HepG2 (cell line): ENCODE results near the gene LARP4. TPM values are rescaled to one million over a fixed set of nuclear protein-coding genes. Genes with fewer than 3 reads are reported as not detected.

Experiments
- ADNP ChIP-seq: sonication (generic); formaldehyde crosslinking; IDR thresholded peaks from 2 replicates; pipeline ENCODE4 v1.4.0; 2020; ENCODE audit warnings: missing genetic modification reagents
- ELF3 ChIP-seq: IDR thresholded peaks from 2 replicates; pipeline ENCODE4 v1.6.1; 2016; ENCODE audit warnings: missing genetic modification reagents, missing compliant biosample characterization
- IRX3 ChIP-seq: sonication (generic); formaldehyde crosslinking; IDR thresholded peaks from 2 replicates; pipeline ENCODE4 v1.8.1; 2023; ENCODE audit warnings: mild to moderate bottlenecking, low read depth, missing genetic modification reagents, borderline replicate concordance
- KDM1A ChIP-seq: IDR thresholded peaks from 2 replicates; pipeline ENCODE4 v1.6.1; 2016; ENCODE audit warnings: missing compliant biosample characterization
- MAFK ChIP-seq, 2 experiments: IDR thresholded peaks in 1 of 2; conservative IDR thresholded peaks in 1 of 2; 2 replicates each; pipeline ENCODE4 v1.6.1; 2011; ENCODE audit warnings: improper control_type of control experiment in 2 of 2, low read length in 2 of 2
- NFKB2 ChIP-seq: sonication (generic); formaldehyde crosslinking; IDR thresholded peaks from 2 replicates; pipeline ENCODE4 v1.4.0; 2020; ENCODE audit warnings: missing genetic modification reagents, borderline replicate concordance
- SMAD9 ChIP-seq: sonication (generic); formaldehyde crosslinking; IDR thresholded peaks from 2 replicates; pipeline ENCODE4 v1.5.1; 2020; ENCODE audit warnings: mild to moderate bottlenecking, missing genetic modification reagents
- ZNF460 ChIP-seq: sonication (generic); formaldehyde crosslinking; IDR thresholded peaks from 2 replicates; pipeline ENCODE4 v1.5.1; 2020; ENCODE audit warnings: missing genetic modification reagents, mild to moderate bottlenecking, borderline replicate concordance
- ZNF652 ChIP-seq: IDR thresholded peaks from 2 replicates; pipeline ENCODE4 v1.6.1; 2016; ENCODE audit warnings: low read depth, borderline replicate concordance
- ZNF674 ChIP-seq: sonication (generic); formaldehyde crosslinking; IDR thresholded peaks from 2 replicates; pipeline ENCODE4 v1.5.0; 2020; ENCODE audit warnings: low read depth, mild to moderate bottlenecking, missing genetic modification reagents
- polyA plus RNA-seq, 8 experiments: library from polyadenylated mRNA; depleted of rRNA in 3 of 8; stranded (reverse) in 7 of 8; unstranded in 1 of 8; fragments of >200 nt; fragmentation: Illumina TruSeq in 4 of 8; extraction: Trizol in 4 of 8; gene quantifications; 2 replicates each; pipeline versions ENCODE4 v1.2.1 to v1.2.3, GENCODE V29; 2011 to 2016; ENCODE audit warnings: low read depth in 4 of 8, missing spikeins in 1 of 8, mixed read lengths in 1 of 8; ENCODE audit not compliant: insufficient read depth in 1 of 8
- total RNA-seq, 5 experiments: library from RNA; depleted of rRNA; stranded (reverse); fragments of >200 nt; fragmentation: Illumina TruSeq; extraction: Trizol; gene quantifications; 2 replicates each; pipeline ENCODE4 v1.2.3, GENCODE V29; 2016; ENCODE audit warnings: low read depth in 1 of 5
- TF ChIP-seq, protein P1 (sequence below): sonication (generic); formaldehyde crosslinking; IDR thresholded peaks from 2 replicates; pipeline ENCODE4 v1.4.0; 2020; ENCODE audit warnings: mild to moderate bottlenecking, missing genetic modification reagents, borderline replicate concordance
- TF ChIP-seq, protein P2 (sequence below): sonication (generic); formaldehyde crosslinking; IDR thresholded peaks from 2 replicates; pipeline ENCODE4 v1.5.1; 2020; ENCODE audit warnings: mild to moderate bottlenecking, missing genetic modification reagents, borderline replicate concordance
- TF ChIP-seq, protein P3 (sequence below): IDR thresholded peaks from 2 replicates; pipeline ENCODE4 v1.6.1; 2016; ENCODE audit warnings: mild to moderate bottlenecking
- TF ChIP-seq, protein P4 (sequence below): sonication (generic); formaldehyde crosslinking; IDR thresholded peaks from 2 replicates; pipeline ENCODE4 v1.9.0; 2021; ENCODE audit warnings: mild to moderate bottlenecking, missing genetic modification reagents

Gene LARP4
- total and polyA plus RNA-seq, 2 of the 13 experiments (the other 11 are each of a cell fraction or from before 2014, with no cell fraction given): 16.4 to 42.7 TPM

DNA sequence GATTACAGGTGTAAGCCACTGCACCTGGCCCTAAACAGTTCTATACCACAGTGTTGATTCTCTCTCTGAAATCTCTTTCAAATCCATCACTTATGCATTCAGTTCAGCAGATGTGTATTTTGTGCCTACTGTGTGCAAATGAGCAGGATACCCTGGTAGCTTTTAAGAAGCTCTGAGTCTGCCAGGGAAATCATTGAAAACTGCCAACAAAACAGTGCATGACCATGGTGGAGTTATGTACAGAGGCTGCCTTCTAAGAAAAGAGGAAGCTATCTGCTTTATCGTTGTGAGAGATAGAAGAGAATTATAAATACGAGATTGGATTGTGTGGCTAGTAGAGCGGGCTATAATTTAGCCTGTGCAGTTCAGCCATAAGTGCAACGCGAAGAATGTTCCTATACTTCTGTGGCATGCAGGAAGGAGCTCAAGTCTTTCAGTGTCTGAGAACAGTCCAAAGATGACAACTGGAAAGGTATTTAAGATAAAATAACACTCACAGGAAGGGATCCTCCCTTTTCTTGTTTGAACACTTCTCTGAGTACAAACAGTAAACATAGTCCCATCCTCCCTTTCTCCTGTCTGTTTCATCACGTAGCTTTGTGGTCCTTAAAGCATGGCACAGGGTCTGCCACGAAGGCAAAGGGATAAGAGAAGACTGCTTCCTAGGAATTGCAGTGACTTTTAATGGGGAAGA, 108.4 kb downstream of the LARP4 start (continued):
- TF ChIP-seq, protein P1, sequence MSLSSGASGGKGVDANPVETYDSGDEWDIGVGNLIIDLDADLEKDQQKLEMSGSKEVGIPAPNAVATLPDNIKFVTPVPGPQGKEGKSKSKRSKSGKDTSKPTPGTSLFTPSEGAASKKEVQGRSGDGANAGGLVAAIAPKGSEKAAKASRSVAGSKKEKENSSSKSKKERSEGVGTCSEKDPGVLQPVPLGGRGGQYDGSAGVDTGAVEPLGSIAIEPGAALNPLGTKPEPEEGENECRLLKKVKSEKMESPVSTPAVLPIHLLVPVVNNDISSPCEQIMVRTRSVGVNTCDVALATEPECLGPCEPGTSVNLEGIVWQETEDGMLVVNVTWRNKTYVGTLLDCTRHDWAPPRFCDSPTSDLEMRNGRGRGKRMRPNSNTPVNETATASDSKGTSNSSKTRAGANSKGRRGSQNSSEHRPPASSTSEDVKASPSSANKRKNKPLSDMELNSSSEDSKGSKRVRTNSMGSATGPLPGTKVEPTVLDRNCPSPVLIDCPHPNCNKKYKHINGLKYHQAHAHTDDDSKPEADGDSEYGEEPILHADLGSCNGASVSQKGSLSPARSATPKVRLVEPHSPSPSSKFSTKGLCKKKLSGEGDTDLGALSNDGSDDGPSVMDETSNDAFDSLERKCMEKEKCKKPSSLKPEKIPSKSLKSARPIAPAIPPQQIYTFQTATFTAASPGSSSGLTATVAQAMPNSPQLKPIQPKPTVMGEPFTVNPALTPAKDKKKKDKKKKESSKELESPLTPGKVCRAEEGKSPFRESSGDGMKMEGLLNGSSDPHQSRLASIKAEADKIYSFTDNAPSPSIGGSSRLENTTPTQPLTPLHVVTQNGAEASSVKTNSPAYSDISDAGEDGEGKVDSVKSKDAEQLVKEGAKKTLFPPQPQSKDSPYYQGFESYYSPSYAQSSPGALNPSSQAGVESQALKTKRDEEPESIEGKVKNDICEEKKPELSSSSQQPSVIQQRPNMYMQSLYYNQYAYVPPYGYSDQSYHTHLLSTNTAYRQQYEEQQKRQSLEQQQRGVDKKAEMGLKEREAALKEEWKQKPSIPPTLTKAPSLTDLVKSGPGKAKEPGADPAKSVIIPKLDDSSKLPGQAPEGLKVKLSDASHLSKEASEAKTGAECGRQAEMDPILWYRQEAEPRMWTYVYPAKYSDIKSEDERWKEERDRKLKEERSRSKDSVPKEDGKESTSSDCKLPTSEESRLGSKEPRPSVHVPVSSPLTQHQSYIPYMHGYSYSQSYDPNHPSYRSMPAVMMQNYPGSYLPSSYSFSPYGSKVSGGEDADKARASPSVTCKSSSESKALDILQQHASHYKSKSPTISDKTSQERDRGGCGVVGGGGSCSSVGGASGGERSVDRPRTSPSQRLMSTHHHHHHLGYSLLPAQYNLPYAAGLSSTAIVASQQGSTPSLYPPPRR (CRISPR knock-in tag): peak; percentile 50; the same call in 1 of the 2 replicates
- TF ChIP-seq, protein P2, sequence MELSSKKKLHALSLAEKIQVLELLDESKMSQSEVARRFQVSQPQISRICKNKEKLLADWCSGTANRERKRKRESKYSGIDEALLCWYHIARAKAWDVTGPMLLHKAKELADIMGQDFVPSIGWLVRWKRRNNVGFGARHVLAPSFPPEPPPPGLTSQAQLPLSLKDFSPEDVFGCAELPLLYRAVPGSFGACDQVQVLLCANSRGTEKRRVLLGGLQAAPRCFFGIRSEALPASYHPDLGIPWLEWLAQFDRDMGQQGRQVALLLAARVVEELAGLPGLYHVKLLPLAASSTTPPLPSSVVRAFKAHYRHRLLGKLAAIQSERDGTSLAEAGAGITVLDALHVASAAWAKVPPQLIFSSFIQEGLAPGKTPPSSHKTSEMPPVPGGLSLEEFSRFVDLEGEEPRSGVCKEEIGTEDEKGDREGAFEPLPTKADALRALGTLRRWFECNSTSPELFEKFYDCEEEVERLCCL (CRISPR knock-in tag): no peak
- TF ChIP-seq NFKB2 (CRISPR knock-in tag) (no peak), ZNF674 (CRISPR knock-in tag) (no peak), ELF3 (CRISPR knock-in tag) (peak; percentile 67), MAFK (conservative IDR thresholded peaks at IDR 0.05 in 1 of 2, IDR thresholded peaks at IDR 0.05 in 1 of 2; ENCODE audit: low read length in 2 of 2) (no peak), SMAD9 (CRISPR knock-in tag) (no peak), ZNF652 (CRISPR knock-in tag) (0 out of 2 replicates have a peak, but pooled peaks have one; percentile 16), ADNP (CRISPR knock-in tag) (no peak), ZNF460 (CRISPR knock-in tag) (no peak), KDM1A (CRISPR knock-in tag) (peak; percentile 56; the same call in 1 of the 2 replicates), IRX3 (CRISPR knock-in tag) (no peak)
- TF ChIP-seq, protein P3, sequence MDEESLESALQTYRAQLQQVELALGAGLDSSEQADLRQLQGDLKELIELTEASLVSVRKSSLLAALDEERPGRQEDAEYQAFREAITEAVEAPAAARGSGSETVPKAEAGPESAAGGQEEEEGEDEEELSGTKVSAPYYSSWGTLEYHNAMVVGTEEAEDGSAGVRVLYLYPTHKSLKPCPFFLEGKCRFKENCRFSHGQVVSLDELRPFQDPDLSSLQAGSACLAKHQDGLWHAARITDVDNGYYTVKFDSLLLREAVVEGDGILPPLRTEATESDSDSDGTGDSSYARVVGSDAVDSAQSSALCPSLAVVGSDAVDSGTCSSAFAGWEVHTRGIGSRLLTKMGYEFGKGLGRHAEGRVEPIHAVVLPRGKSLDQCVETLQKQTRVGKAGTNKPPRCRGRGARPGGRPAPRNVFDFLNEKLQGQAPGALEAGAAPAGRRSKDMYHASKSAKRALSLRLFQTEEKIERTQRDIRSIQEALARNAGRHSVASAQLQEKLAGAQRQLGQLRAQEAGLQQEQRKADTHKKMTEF: peak; percentile 63
- TF ChIP-seq, protein P4, sequence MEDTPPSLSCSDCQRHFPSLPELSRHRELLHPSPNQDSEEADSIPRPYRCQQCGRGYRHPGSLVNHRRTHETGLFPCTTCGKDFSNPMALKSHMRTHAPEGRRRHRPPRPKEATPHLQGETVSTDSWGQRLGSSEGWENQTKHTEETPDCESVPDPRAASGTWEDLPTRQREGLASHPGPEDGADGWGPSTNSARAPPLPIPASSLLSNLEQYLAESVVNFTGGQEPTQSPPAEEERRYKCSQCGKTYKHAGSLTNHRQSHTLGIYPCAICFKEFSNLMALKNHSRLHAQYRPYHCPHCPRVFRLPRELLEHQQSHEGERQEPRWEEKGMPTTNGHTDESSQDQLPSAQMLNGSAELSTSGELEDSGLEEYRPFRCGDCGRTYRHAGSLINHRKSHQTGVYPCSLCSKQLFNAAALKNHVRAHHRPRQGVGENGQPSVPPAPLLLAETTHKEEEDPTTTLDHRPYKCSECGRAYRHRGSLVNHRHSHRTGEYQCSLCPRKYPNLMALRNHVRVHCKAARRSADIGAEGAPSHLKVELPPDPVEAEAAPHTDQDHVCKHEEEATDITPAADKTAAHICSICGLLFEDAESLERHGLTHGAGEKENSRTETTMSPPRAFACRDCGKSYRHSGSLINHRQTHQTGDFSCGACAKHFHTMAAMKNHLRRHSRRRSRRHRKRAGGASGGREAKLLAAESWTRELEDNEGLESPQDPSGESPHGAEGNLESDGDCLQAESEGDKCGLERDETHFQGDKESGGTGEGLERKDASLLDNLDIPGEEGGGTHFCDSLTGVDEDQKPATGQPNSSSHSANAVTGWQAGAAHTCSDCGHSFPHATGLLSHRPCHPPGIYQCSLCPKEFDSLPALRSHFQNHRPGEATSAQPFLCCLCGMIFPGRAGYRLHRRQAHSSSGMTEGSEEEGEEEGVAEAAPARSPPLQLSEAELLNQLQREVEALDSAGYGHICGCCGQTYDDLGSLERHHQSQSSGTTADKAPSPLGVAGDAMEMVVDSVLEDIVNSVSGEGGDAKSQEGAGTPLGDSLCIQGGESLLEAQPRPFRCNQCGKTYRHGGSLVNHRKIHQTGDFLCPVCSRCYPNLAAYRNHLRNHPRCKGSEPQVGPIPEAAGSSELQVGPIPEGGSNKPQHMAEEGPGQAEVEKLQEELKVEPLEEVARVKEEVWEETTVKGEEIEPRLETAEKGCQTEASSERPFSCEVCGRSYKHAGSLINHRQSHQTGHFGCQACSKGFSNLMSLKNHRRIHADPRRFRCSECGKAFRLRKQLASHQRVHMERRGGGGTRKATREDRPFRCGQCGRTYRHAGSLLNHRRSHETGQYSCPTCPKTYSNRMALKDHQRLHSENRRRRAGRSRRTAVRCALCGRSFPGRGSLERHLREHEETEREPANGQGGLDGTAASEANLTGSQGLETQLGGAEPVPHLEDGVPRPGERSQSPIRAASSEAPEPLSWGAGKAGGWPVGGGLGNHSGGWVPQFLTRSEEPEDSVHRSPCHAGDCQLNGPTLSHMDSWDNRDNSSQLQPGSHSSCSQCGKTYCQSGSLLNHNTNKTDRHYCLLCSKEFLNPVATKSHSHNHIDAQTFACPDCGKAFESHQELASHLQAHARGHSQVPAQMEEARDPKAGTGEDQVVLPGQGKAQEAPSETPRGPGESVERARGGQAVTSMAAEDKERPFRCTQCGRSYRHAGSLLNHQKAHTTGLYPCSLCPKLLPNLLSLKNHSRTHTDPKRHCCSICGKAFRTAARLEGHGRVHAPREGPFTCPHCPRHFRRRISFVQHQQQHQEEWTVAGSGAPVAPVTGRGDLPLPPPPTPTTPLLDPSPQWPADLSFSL (CRISPR knock-in tag): peak; percentile 33; the same call in 1 of the 2 replicates
